Caco-2 (cell line): ENCODE data around the gene NAGA. TPM values are rescaled to one million over a fixed set of nuclear protein-coding genes. Genes with fewer than 3 reads are reported as not detected.

ENCODE experiments used
- BruUV-seq: library from RNA; stranded (reverse); fragments of 400-500 nt; replicated peaks from 2 replicates; lab custom pipeline; 2021; lab: Mats Ljungman, UMichigan
- CTCF ChIA-PET: fragments of 300-600 bp; sonication (Branson Sonifier 250); formaldehyde crosslinking; loops from one replicate; lab custom pipeline; 2022; ENCODE audit warnings: antibody characterized with exemption; lab: Charles Lee
- POLR2A ChIA-PET: fragments of 300-600 bp; sonication (Branson Sonifier 250); formaldehyde crosslinking; loops from one replicate; lab custom pipeline; 2022; ENCODE audit warnings: antibody characterized with exemption; lab: Charles Lee
- DNase-seq, 2 experiments: peaks; one replicate each; pipeline versions ENCODE4 v3.0.0 to v3.0.0-alpha.2; 2020 to 2022
- H3K27me3 ChIP-seq: replicated peaks from 2 replicates; pipeline ENCODE4 v1.6.0; 2011; ENCODE audit warnings: low read length; ENCODE audit not compliant: control insufficient read depth, insufficient read depth
- H3K36me3 ChIP-seq: 2 replicates; pipeline ENCODE4 v1.5.1; 2011; ENCODE audit warnings: low read length; ENCODE audit not compliant: control insufficient read depth, insufficient read depth
- H3K4me1 ChIP-seq: fragments of 250-450 bp; sonication (Bioruptor Pico); 2 replicates; pipeline ENCODE4 v1.5.1; 2020; ENCODE audit warnings: mild to moderate bottlenecking
- H3K4me3 ChIP-seq: 2 replicates; pipeline ENCODE4 v1.5.1; 2011; ENCODE audit warnings: low read depth, mild to moderate bottlenecking, control low read depth, low read length
- H3K9me3 ChIP-seq: fragments of 250-450 bp; sonication (Bioruptor Pico); 2 replicates; pipeline ENCODE4 v1.5.1; 2020; ENCODE audit warnings: mild to moderate bottlenecking, moderate library complexity
- H3K27ac Mint-ChIP-seq: one replicate; pipeline ENCODE4 v1.8.0; 2022; ENCODE audit warnings: mixed read lengths; ENCODE audit not compliant: unreplicated experiment
- H3K27me3 Mint-ChIP-seq: one replicate; pipeline ENCODE4 v1.8.0; 2022; ENCODE audit warnings: mixed read lengths; ENCODE audit not compliant: insufficient read depth, unreplicated experiment
- H3K36me3 Mint-ChIP-seq: one replicate; pipeline ENCODE4 v1.8.0; 2022; ENCODE audit warnings: mild to moderate bottlenecking, mixed read lengths; ENCODE audit not compliant: insufficient read depth, unreplicated experiment
- H3K4me1 Mint-ChIP-seq: one replicate; pipeline ENCODE4 v1.8.0; 2022; ENCODE audit warnings: low read depth, mixed read lengths; ENCODE audit not compliant: unreplicated experiment
- H3K4me3 Mint-ChIP-seq: one replicate; pipeline ENCODE4 v1.8.0; 2022; ENCODE audit warnings: mild to moderate bottlenecking, moderate library complexity, mixed read lengths; ENCODE audit not compliant: unreplicated experiment
- H3K9me3 Mint-ChIP-seq: one replicate; pipeline ENCODE4 v1.8.0; 2022; ENCODE audit warnings: mixed read lengths; ENCODE audit not compliant: unreplicated experiment
- intact Hi-C: fragments of 100-400 bp; cut with micrococcal nuclease; formaldehyde crosslinking; loops from one replicate; pipeline ENCODE4 v1.10.0; 2022; ENCODE audit not compliant: unreplicated experiment
- total RNA-seq: library from RNA; stranded (reverse); gene quantifications from 2 replicates; pipeline ENCODE4 v1.2.3, GENCODE V29; 2022
- TF ChIP-seq, protein P1 (sequence below), 2 experiments: fragments of 200-600 bp in 1 of 2; IDR thresholded peaks; 1 replicate in 1 of 2; 2 replicates in 1 of 2; pipeline versions ENCODE4 v1.5.1 to v1.8.0; 2011 to 2022; ENCODE audit warnings: antibody characterized with exemption in 1 of 2, control low read depth in 1 of 2, inconsistent platforms in 1 of 2, low read depth in 1 of 2, low read length in 1 of 2, mild to moderate bottlenecking in 1 of 2, moderate library complexity in 1 of 2; ENCODE audit not compliant: insufficient read depth in 1 of 2, severe bottlenecking in 1 of 2, unreplicated experiment in 1 of 2

NAGA gene
- total RNA-seq, 1 experiment from 2014 or later, result 28.3 TPM

GRCh38 chr22:42022162-42022847 is 48.3 kb downstream of the NAGA start:
- BruUV-seq, result no TSS peak

DNA sequence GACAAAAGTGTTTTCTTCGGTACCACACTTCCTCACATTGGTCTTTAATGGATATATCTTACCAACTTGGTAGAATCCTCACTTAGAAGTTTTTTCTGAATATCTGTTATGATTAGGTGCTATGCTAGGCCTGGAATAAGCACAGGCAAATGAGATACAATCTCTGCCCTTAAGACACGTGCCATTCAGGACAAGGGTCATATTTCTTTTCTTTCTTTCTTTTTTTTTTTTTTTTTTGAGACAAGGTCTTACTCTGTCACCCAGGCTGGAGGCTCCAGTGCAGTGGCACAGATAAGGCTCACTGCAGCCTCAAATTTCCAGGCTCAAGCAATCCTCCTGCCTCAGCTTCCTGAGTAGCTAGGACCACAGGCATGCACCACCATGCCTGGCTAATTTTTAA is 49.0 kb downstream of the NAGA start:
- no peaks in the 10 kb centered on the region for H3K36me3 Mint-ChIP-seq
- H3K4me1 Mint-ChIP-seq, result no peaks in the 10 kb centered on the region
- POLR2A ChIA-PET, result no interaction called here
- peaks cover 9% of the 10 kb centered on the region for H3K27me3 Mint-ChIP-seq
- intact Hi-C loops, result no loop called here
- H3K4me1 ChIP-seq, result peaks cover 6% of the 10 kb centered on the region
- no peaks in the 10 kb centered on the region for H3K9me3 ChIP-seq
- BruUV-seq, result no TSS peak
- no peak overlapping the region for H3K27ac Mint-ChIP-seq
- DNase-seq, result no peak
- CTCF ChIA-PET, result no interaction called here
- no peaks in the 10 kb centered on the region for H3K27me3 ChIP-seq
- TF ChIP-seq, protein P1, sequence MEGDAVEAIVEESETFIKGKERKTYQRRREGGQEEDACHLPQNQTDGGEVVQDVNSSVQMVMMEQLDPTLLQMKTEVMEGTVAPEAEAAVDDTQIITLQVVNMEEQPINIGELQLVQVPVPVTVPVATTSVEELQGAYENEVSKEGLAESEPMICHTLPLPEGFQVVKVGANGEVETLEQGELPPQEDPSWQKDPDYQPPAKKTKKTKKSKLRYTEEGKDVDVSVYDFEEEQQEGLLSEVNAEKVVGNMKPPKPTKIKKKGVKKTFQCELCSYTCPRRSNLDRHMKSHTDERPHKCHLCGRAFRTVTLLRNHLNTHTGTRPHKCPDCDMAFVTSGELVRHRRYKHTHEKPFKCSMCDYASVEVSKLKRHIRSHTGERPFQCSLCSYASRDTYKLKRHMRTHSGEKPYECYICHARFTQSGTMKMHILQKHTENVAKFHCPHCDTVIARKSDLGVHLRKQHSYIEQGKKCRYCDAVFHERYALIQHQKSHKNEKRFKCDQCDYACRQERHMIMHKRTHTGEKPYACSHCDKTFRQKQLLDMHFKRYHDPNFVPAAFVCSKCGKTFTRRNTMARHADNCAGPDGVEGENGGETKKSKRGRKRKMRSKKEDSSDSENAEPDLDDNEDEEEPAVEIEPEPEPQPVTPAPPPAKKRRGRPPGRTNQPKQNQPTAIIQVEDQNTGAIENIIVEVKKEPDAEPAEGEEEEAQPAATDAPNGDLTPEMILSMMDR (IDR thresholded peaks at IDR 0.05; ENCODE audit: insufficient read depth in 1 of 2, low read depth in 1 of 2, low read length in 1 of 2, severe bottlenecking in 1 of 2, unreplicated experiment in 1 of 2), result no peak
- no peaks in the 10 kb centered on the region for H3K9me3 Mint-ChIP-seq
- H3K4me3 ChIP-seq, result no peak overlapping the region
- no peaks in the 10 kb centered on the region for H3K36me3 ChIP-seq
- no peak overlapping the region for H3K4me3 Mint-ChIP-seq

More at GRCh38 chr22:42022162-42022847, 48.3 kb downstream of the NAGA start:
- Histone ChIP-seq H3K36me3 (no peaks in the 10 kb centered on the region), H3K9me3 (no peaks in the 10 kb centered on the region), H3K4me1 (peaks cover 6% of the 10 kb centered on the region), H3K4me3 (no peak overlapping the region), H3K27me3 (no peaks in the 10 kb centered on the region)
- intact Hi-C loops, result no loop called here
- DNase-seq, result no peak
- Mint-ChIP-seq H3K36me3 (no peaks in the 10 kb centered on the region), H3K27ac (no peak overlapping the region), H3K4me1 (no peaks in the 10 kb centered on the region), H3K27me3 (peaks cover 5% of the 10 kb centered on the region), H3K4me3 (no peak overlapping the region), H3K9me3 (no peaks in the 10 kb centered on the region)
- CTCF ChIA-PET, result no interaction called here
- POLR2A ChIA-PET, result no interaction called here
- TF ChIP-seq, protein P1 (IDR thresholded peaks at IDR 0.05; ENCODE audit: insufficient read depth in 1 of 2, low read depth in 1 of 2, low read length in 1 of 2, severe bottlenecking in 1 of 2, unreplicated experiment in 1 of 2), result no peak

- ChIA-PET CTCF (no interaction called here), POLR2A (no interaction called here)
- Mint-ChIP-seq H3K36me3 (no peaks in the 10 kb centered on the region), H3K4me3 (no peak overlapping the region), H3K27ac (no peak overlapping the region), H3K9me3 (no peaks in the 10 kb centered on the region), H3K27me3 (peaks cover 11% of the 10 kb centered on the region), H3K4me1 (no peaks in the 10 kb centered on the region)
- BruUV-seq, result no TSS peak
- Histone ChIP-seq H3K27me3 (no peaks in the 10 kb centered on the region), H3K9me3 (no peaks in the 10 kb centered on the region), H3K36me3 (no peaks in the 10 kb centered on the region), H3K4me3 (no peak overlapping the region), H3K4me1 (peaks cover 6% of the 10 kb centered on the region)
- DNase-seq, result no peak
- TF ChIP-seq, protein P1 (IDR thresholded peaks at IDR 0.05; ENCODE audit: insufficient read depth in 1 of 2, low read depth in 1 of 2, low read length in 1 of 2, severe bottlenecking in 1 of 2, unreplicated experiment in 1 of 2), result no peak
- intact Hi-C loops, result no loop called here
These were observed 52.4 kb downstream of the NAGA start for GRCh38 chr22:42018224-42018623.
